Stimulated activated CD4-positive, alpha-beta T cell treated with anti-CD3 and anti-CD28 coated beads, Interleukin-15, amount 100 ng/mL, for 1 hour (primary cell): Measurements from ENCODE around the gene CD274.
"Not testable (repeated sequence)": the region's sequence is repeated elsewhere in the genome, so short reads cannot be mapped to it uniquely, and the experiment has no call there.

Source experiments
- DNase-seq, 2 donors: peaks; one replicate each; pipeline ENCODE4 v3.0.0-alpha.2; 2020; ENCODE audit warnings: low read depth in 1 of 2, low spot score in 1 of 2

CD274 gene

DNA sequence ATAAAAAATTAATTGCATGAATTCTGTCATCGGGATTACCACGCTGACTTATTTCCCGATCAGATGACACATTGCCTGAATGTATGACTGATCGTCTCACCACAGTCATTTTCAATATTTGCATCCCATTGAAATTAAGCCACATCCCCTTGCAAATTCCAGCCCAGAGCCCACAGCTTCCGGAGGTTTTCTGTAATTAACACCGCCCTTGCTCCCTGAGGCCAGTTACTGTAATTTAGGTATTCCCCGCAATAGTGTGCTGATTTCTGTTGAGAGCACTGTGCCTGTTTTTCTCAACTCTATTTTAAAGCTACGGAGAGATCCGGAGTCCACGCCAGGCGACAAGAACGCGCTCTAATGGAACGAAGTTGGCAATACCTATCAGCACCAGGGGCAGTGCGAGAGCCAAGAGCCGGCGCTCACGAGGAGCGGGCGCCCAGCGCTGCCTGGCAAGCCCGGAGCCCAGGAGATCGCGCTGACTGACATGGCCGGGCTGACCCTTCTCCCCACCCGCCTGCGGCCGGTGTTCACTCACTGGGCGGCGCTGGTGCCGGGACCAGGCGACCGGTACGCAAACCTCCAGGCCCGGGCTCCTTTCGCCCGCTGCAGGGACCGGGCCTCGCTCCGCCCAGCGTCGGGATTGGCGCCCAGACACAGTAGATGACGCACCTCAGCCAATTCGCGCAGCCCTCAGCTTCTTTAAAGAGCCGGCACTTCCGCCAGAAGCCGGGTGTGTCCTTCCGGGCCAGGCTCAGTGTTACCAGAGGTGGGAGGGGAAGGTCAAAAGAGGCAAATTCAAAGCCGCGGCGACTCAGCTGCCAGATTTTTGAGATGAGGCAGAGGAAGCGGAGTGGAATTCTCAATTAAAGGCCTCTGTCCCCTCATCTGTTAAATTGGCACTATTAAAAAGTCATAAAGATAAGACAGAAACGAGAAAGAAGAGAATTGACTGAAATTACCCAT, 12.8 kb upstream of the CD274 start, which contains the start of gene PLGRKT:
TSS of gene PLGRKT (minus strand) at position 672 of the 963 bp plus-strand sequence. CDS start 5,948 bp downstream, outside the sequence.
- DNase-seq, result peak; percentile 77 to 78

DNA sequence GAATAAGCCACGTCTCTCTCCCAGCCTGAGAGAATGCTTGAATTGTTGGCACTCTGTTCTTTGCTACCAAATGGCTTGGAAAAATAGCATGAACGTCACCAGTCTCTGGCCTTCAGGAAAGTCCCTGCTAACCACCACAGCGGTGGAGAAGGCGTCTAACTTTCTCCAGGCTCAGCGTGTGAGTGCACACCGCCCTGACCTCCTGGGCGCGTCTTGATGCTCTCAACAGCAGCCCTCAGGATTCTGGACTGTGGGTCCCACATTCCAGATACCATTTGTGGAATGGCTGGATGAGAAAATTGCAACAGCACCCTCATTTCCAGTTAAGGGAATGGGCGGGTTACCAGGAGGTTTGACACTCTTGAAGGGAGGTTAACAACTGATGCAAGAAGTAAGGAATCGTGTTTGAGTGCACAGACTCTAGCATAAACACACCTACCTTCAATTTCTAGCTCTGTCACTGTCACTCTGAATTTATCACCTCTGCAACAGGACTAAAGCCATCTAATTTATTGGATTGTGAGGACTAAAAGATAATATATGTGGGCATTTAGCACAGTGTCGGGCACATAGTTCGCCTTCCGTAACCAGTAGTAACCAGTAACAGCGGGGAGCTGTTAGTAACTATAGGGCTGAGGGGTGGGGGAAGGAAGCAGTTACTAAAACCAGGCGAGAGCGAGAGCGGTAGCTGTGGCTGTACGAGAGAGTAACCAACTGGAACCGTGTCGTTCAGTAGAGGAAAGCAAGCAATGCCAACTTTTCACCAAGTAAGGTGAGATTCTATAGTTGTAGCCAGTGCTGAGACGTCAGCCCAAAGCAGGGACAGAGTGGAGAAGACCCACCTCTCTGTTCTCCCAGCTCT, 11.8 kb upstream of the CD274 start:
- DNase-seq, result peak in 1 of 2 donors; percentile 18

DNA sequence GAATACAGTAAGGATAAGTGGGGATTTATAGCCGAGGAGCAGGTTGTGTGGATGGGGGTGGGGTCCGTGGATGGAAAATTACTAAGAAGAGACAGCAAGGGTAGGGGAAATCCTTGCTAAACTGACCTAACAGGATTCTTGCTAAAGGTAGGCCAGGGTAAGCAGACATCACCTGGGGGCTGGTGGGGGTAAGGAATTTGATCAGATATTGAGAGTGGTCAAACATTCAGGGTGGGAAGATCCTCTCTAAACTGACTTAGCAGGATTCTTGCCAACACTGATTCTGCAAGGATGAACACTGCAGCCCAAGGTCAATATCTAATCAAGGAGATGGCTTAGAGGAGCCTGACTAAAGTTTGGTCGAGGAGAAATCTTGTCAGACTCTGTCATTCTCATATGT, 9.9 kb upstream of the CD274 start:
- DNase-seq, result no peak

DNA sequence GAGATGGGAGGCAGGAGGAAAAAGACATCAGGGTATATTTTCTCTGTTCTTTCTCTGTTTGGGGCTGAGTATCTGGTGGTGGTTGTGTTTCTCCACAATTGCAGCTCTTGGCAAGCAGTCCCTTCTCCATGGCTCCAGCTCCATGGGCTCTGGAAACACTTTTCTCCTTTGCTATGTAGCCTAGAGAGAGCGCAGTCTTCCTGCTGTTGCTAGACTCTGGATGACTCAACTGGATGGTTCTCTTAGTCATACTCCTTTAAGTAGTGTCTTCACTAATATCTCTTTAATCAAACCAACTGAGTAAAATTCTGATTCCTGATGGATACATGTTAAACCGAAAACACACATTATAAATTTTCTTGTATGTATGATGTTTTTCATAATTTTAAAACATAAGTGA, 9.3 kb upstream of the CD274 start:
- no peak for DNase-seq

DNA sequence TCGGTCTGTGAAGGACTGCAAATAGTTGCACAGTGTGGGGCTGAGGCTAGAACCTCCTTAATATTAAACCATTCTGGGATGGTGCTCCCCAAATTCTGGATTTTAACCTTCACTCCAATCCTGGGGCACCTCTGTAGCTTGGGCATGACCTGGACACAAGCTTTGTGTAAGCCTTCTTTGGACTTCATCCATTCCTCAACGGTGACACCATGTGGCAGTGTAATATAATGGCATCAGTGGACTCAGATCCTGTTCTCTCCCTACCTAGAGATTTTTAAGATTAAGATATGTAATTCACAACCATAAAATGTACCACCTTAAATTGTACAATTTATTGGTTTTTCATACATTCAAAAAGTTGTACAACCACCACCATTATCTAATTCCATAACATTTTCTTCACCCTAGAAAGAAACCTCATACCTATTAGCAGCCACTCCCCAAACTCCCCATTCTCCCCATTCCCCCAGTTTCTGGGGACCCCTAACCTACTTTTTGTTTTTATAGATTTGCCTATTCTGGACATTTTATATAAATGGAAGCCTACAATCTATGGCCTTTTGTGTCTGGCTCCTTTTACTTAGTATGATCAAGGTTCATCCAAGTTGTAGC, 7.8 kb upstream of the CD274 start:
- no peak for DNase-seq

DNA sequence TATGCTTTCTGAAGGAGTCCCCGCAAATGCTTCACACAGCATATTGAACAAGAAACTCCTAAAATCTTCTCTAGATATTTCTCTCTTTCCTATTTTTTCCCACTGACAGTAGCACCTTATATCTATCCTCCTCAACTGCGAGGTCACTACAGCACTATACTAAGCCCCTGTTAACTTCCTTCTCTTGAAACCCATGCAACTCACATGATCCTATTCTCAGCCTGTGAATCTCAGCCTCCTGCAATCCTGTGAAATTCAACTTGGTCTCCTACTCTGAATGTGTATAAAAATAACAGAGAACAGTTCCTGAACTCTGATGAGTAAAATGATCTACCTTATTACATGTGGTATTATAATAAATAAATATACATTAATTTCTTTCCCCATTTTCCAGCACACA, 6.5 kb upstream of the CD274 start:
- DNase-seq, result no peak

DNA sequence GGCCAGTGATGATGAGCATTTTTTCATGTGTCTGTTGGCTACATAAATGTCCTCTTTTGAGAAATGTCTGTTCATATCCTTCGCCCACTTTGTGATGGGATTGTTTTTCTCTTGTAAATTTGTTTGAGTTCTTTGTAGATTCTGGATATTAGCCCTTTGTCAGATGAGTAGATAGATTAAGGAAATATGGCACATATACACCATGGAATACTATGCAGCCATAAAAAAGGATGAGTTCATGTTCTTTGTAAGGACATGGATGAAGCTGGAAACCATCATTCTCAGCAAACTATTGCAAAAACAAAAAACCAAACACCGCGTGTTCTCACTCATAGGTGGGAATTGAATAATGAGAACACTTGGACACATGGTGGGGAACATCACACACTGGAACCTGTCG, 5.2 kb upstream of the CD274 start:
- not testable (repeated sequence) for DNase-seq

DNA sequence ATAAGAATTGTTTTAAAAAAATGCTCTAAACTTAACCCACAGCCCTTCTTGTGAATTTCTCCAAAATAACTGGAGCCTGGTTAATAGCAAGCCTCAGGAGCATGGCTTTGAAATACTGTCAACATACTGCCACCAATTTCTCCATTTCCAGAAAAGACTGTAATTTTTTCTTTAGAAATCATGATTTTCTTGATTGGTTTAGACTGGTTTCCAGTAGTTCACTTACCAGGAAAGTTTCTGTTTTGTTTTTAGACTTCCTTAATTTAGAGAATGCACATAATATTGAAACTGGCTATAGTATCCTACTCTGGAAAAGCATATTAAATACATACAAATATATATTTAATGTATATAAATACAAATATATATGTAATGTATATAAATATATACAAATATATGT, 4.5 kb upstream of the CD274 start:
- no peak for DNase-seq

DNA sequence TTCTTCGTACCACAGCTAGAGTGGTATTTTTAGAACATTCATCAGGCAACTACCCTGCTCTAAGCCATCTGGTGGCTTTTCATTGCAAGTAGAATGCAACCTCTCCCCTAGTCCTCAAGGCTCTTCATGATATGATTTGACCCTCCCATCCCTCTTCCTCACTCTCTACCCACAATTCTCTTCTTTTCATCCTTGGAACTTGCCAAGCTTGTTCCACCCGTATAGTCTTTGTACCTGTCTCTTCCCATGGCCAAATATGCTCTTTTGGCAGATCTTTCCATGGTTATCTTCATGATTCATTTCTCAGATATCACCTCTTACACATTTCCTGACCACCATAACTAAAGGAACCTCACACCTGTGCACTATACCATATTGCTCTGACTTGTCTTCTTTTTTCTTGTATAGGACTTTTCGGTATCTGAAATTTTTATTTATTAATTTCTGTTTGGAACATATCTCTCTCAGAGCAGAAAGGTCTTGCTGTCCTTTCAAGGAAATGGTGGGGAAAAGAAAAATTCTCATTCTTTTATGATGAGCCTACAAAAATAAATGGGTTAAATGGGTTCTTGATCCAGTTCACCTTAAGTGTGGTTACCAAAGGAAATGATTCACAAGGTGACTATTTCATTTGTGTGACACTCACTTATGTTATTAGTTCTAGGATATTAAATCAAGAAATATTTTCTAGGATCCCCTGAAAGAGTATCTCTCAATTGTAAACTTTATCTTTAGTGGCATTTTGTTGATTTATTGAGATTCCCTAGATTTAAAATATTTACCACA, 3.7 kb upstream of the CD274 start:
- no peak for DNase-seq

DNA sequence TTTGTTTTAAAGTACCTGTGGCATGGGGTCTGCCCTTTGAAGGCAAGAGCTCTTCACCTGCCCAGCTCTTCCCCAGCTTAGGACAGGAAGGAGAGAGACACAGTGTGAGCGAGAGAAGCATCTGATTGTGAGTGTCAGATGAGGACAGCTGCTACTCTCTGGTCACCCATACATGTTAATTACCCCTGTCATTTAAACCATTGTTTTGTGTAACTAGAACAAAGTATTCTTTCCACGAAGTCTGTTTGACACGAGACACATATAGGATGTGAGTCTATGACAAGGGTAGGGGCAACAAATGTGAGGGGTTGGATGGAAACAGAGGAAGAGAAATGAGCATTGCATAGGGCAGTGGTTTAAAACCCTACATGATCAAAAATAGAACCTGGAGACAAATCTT, 3.0 kb upstream of the CD274 start:
- no peak for DNase-seq

DNA sequence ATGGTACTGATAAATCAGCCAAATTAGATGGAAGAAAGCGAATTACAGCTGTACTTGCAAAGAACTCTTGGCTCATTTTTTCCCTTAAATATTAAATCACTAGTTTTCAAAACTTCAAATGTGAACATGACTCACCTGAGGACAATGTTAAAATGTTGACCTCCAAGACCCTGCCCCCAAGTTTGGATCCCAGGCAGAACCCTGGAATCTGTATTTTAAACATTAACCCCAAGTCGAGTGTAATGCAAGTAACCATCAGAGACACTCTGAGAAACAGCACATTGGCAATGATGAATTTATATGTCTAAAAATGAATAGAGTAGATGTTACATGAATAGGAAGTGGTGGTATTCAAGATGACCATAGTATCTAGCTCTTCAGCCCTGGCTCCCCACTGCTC, 2.3 kb upstream of the CD274 start:
- no peak for DNase-seq

DNA sequence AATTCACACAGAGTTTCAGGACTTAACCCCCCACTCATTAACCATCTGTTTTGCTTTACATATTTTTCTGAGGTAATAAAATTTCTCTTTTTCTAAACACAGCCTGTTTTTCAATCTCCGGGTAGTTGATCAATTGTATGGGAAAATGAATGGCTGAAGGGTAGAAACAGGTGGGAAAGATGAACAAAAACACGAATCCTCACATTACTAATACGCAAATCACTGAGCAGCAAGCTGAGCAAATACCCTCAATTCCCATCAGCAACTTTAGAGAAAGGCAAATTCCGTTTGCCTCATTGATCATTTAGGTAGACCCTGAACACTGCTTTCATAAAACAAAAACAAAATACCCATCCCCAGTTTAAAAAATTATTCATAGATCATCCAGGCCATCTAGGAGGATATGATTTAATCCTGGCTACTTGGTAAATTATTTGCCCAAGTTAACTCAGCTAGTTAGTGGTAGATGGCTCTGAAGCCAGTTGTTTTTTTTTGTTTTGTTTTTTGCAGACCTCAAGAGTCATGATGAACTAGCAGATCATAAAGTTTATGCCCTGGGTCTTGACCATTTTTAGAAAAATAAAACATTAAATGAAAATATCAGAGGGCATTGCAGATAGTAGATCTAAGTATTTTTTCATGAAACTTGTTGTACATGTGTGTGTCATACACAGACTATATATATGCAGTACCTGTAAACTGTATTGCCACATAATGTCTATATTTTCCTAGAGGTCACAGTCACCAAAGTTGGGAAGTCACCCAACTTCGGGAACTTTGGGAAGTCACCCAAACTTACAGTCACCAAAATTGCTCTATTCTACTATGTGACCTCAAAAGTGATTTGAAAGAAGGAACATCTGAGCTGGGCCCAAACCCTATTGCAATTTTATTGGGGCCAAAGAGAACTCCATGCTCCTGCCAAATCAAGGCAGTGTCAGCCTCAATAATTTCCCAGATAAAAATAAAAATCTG, 1.6 kb upstream of the CD274 start:
- no peak for DNase-seq

DNA sequence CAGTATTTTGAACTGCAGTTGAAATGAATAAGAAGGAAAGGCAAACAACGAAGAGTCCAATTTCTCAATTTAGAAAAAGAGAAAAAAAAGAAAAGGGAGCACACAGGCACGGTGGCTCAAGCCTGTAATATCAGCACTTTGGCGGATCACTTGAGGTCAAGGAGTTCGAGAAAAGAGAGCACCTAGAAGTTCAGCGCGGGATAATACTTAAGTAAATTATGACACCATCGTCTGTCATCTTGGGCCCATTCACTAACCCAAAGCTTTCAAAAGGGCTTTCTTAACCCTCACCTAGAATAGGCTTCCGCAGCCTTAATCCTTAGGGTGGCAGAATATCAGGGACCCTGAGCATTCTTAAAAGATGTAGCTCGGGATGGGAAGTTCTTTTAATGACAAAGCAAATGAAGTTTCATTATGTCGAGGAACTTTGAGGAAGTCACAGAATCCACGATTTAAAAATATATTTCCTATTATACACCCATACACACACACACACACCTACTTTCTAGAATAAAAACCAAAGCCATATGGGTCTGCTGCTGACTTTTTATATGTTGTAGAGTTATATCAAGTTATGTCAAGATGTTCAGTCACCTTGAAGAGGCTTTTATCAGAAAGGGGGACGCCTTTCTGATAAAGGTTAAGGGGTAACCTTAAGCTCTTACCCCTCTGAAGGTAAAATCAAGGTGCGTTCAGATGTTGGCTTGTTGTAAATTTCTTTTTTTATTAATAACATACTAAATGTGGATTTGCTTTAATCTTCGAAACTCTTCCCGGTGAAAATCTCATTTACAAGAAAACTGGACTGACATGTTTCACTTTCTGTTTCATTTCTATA, 602 bp upstream of the CD274 start:
- DNase-seq, result no peak

DNA sequence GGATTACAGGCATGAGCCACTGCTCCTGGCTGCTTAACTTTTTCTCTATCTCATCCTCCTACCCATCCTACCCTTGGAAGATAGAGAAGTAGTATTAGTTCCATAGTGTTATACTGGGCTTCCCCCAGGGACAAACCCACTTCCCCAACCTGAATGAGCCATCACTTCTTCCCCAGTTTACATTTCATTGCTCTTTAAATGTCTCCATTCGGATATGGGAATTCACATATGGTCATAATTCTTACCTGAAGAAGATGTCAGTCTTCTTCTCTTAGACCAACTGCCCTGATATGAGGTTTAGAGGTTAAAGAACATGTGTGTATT, 1.9 kb downstream of the CD274 start:
- DNase-seq, result no peak

DNA sequence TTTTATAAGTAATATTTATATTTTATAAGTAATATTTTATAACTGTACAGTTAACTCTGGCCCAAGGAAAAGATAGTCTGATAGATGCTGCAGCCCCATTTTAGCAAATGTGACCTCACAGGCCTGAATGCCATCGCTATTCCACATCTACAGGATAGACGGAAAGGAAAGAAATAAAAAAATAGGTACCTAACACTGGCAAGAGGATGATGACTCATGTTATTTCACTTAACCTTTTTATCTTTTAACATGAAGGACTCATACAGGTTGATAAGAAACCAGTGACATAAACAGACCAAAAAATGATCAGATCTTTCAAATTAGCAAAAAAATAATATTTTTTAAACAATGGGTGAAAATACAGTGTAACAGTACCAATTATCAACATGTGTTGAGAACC, 2.7 kb downstream of the CD274 start:
- no peak for DNase-seq

DNA sequence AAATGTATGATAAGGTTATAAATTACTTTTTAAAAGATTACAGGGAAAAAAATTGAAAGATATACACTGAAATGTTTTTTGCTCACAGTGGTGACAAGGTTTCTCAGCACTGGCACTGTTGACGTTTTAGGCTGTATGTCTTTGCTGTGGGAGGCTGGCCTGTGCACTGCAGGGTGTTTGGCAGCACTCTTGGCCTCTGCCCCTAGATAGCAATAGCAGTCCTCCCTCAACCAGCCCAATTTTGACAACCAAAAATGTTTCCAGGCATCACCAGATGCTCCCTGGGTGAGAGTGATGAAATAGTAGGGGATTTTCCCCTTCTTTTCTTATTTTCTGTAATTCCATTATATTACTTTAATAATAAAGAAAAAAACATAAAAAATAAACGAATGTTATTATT, 3.3 kb downstream of the CD274 start:
- no peak for DNase-seq

DNA sequence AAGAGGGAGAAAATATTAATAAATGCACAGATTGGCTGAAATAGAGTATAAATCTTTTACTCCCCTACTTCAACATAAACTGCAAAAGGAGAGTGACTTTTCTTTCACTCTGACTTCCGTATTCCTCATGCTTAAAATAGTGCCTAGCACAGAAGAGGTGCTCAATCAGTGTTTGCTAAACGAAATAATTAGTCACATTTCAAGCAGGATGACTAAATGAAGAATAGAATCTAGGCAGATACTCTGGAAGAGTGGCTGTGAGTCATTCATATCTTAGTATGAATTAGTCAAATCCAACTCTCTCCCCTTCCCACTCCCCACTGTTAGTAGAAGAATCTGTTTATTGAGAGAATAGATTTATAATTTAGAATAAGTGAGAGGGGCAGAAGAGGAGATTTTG, 4.8 kb downstream of the CD274 start:
- no peak for DNase-seq

DNA sequence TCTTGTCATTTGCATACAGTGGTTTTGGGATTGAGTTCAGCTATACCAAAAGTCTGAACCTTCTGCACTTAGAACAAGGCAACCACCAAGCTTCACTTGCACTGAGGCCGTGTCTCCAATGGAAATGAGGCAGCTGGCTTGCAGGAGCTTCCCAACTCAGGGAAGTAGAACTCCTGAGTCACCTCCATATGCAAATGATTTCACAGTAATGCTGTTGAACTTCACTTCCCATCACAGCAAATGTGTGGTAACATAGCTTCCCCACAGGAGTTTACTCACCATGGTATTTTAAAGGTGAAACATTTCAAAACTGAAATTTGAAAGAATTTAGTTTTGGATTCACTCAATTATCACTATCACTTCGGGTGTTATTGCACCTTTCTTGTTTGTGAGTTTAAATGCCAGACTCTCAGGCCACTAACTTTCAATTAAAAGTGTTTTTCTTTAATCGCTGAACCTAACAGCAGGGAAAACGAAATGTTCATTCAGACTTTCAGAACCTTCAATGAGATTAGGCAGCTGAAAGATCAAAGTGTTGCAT, 9.0 kb downstream of the CD274 start:
- no peak for DNase-seq

DNA sequence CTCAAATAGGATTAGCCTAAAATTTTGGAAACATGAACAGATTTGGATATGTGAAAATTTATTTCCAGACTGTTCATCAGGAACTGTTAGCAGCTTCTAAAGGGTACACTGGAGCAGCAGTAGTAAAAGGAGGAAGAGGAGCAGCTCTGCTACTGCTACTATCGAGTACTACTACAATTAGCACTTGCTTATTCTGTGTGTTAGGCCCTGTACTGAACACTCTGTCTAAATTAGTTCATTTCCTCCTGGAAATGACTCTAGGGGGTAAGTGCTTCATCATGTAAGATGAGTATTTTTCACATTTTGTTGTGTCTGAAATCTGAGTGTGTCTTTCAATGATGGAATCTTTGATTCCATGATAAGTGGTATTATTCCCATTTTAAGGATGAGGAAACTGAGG, 9.8 kb downstream of the CD274 start:
- DNase-seq, result no peak
